Measurements from ENCODE around the gene FHL2. TPM values are rescaled to one million over a fixed set of nuclear protein-coding genes. Genes with fewer than 3 reads are reported as not detected.

The FHL2 gene
- total and polyA plus RNA-seq, 9 of the 15 experiments (the other 6 are each of a cell fraction or from before 2014, with no cell fraction given), result 7.5 to 33.1 (median 23.9) TPM

- TF ChIP-seq MAX (CRISPR knock-in tag; IDR thresholded peaks at IDR 0.05), result peak; percentile 28; the same call in 1 of the 2 replicates
- peak; percentile 81 for TF ChIP-seq ZNF175 (CRISPR knock-in tag; IDR thresholded peaks at IDR 0.05; ENCODE audit: low read depth)
- peak; percentile 47; the same call in 1 of the 2 replicates for TF ChIP-seq MAFK (IDR thresholded peaks at IDR 0.05; ENCODE audit: low read length)
- no peak for TF ChIP-seq RBM17 (IDR thresholded peaks at IDR 0.05; ENCODE audit: borderline replicate concordance, low read depth, low read length)
- TF ChIP-seq, protein P1, sequence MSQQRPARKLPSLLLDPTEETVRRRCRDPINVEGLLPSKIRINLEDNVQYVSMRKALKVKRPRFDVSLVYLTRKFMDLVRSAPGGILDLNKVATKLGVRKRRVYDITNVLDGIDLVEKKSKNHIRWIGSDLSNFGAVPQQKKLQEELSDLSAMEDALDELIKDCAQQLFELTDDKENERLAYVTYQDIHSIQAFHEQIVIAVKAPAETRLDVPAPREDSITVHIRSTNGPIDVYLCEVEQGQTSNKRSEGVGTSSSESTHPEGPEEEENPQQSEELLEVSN (IDR thresholded peaks at IDR 0.05; ENCODE audit: borderline replicate concordance in 1 of 2, extremely low read depth in 1 of 2, insufficient read depth in 1 of 2, insufficient read length in 1 of 2, low read depth in 1 of 2, low read length in 1 of 2, poor library complexity in 1 of 2, severe bottlenecking in 1 of 2), result peak; percentile 80 to 88
- TF ChIP-seq, protein P2, sequence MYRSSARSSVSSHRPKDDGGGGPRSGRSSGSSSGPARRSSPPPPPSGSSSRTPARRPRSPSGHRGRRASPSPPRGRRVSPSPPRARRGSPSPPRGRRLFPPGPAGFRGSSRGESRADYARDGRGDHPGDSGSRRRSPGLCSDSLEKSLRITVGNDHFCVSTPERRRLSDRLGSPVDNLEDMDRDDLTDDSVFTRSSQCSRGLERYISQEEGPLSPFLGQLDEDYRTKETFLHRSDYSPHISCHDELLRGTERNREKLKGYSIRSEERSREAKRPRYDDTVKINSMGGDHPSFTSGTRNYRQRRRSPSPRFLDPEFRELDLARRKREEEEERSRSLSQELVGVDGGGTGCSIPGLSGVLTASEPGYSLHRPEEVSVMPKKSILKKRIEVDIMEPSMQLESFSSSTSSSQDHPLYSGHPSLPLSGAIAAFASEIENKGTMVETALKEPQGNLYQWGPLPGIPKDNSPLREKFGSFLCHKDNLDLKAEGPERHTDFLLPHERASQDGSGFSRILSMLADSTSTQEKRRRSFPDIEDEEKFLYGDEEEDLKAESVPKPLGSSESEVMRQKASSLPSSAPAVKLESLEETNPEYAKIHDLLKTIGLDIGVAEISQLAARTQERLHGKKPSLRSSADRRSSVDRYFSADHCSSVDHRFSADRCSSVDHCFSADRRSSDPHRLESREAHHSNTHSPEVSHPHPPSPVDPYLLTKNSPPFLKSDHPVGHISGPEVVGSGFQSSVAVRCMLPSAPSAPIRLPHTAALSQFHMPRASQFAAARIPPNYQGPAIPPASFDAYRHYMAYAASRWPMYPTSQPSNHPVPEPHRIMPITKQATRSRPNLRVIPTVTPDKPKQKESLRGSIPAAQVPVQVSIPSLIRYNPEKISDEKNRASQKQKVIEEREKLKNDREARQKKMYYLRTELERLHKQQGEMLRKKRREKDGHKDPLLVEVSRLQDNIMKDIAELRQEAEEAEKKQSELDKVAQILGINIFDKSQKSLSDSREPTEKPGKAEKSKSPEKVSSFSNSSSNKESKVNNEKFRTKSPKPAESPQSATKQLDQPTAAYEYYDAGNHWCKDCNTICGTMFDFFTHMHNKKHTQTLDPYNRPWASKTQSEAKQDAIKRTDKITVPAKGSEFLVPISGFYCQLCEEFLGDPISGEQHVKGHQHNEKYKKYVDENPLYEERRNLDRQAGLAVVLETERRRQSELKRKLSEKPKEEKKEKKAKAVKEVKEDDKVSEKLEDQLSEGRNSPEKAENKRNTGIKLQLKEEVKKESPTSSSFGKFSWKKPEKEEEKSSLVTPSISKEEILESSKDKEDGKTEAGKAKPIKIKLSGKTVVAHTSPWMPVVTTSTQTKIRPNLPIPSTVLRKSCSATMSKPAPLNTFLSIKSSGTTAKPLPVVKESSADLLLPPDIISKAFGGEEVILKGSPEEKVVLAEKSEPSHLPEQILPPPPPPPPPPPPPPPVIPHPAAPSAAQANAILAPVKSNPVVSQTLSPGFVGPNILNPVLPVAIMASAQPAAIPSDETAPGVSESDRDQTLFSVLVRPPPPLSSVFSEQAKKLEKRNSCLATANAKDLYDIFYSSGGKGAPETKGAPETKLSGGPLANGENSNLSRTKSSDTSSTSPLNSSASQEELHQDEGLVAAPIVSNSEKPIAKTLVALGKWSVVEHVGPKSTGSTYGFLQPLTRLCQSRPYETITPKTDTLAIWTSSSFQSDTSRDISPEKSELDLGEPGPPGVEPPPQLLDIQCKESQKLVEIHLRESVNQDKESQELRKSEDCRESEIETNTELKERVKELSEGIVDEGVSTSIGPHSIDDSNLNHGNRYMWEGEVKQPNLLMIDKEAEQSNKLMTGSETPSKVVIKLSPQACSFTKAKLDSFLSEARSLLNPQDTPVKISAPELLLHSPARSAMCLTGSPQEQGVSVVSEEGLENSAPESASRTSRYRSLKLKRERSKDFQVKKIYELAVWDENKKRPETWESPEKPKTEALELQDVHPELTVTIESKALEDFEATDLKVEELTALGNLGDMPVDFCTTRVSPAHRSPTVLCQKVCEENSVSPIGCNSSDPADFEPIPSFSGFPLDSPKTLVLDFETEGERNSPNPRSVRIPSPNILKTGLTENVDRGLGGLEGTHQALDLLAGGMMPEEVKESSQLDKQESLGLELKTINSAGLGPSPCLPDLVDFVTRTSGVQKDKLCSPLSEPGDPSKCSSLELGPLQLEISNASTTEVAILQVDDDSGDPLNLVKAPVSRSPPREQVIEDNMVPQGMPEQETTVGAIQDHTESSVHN (IDR thresholded peaks at IDR 0.05; ENCODE audit: borderline replicate concordance in 1 of 2, low read depth in 1 of 2), result no peak
- TF ChIP-seq ZNF780A (CRISPR knock-in tag; IDR thresholded peaks at IDR 0.05), result no peak
- no peak for TF ChIP-seq ZFPM2 (CRISPR knock-in tag; IDR thresholded peaks at IDR 0.05)
- TF ChIP-seq TCFL5 (CRISPR knock-in tag; conservative IDR thresholded peaks at IDR 0.05), result no peak
- TF ChIP-seq SMAD4 (CRISPR knock-in tag; conservative IDR thresholded peaks at IDR 0.05), result 0 out of 2 replicates have a peak, but pooled peaks have one; percentile 74
- no peak; a peak in 1 of 4 replicates for TF ChIP-seq NONO (IDR thresholded peaks at IDR 0.05; ENCODE audit: low read depth in 2 of 2, low read length in 1 of 2)
- TF ChIP-seq, protein P3, sequence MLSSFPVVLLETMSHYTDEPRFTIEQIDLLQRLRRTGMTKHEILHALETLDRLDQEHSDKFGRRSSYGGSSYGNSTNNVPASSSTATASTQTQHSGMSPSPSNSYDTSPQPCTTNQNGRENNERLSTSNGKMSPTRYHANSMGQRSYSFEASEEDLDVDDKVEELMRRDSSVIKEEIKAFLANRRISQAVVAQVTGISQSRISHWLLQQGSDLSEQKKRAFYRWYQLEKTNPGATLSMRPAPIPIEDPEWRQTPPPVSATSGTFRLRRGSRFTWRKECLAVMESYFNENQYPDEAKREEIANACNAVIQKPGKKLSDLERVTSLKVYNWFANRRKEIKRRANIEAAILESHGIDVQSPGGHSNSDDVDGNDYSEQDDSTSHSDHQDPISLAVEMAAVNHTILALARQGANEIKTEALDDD (IDR thresholded peaks at IDR 0.05), result no peak
- no peak for TF ChIP-seq KDM4B (IDR thresholded peaks at IDR 0.05; ENCODE audit: borderline replicate concordance in 2 of 2, low read depth in 1 of 2)
- no peak for TF ChIP-seq TOE1 (IDR thresholded peaks at IDR 0.05; ENCODE audit: borderline replicate concordance)
- TF ChIP-seq TOE1 (CRISPR knock-in tag; IDR thresholded peaks at IDR 0.05; ENCODE audit: borderline replicate concordance, low read depth), result no peak
- no peak for TF ChIP-seq KAT8 (IDR thresholded peaks at IDR 0.05; ENCODE audit: low read depth)
These were observed 483 bp upstream of the FHL2 start (continued) for GRCh38 chr2:105399207-105399861.
